WI38 (cell line): Measurements from ENCODE around the gene EME2.

Source experiments
- H3K4me3 ChIP-seq: 2 replicates; pipeline ENCODE4 v1.5.1; 2011; ENCODE audit warnings: low read depth, mild to moderate bottlenecking, control low read depth, low read length
- CTCF ChIP-seq: IDR thresholded peaks from 2 replicates; pipeline ENCODE4 v1.5.1; 2012; ENCODE audit warnings: low read depth, mild to moderate bottlenecking, control low read depth, low read length

EME2 gene

DNA sequence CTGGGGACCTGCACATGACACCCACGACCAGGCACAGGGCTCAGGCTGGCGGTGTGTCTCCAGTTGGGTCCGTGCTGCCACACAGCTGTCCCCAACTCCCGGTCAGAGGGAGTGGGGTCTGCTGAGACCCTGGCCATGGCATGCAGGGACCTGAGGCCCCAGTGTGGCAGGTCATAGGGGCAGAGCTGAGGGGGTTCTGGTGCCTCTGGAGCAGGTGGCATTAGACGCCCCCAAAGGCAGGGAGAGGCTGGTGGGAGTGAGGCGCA lies 14.4 kb downstream of the EME2 start:
- no peak overlapping the region for H3K4me3 ChIP-seq
- TF ChIP-seq CTCF, result no peak

- H3K4me3 ChIP-seq, result no peak overlapping the region
- TF ChIP-seq CTCF, result no peak
These were observed 14.9 kb downstream of the EME2 start for GRCh38 chr16:1787322-1788094.

DNA sequence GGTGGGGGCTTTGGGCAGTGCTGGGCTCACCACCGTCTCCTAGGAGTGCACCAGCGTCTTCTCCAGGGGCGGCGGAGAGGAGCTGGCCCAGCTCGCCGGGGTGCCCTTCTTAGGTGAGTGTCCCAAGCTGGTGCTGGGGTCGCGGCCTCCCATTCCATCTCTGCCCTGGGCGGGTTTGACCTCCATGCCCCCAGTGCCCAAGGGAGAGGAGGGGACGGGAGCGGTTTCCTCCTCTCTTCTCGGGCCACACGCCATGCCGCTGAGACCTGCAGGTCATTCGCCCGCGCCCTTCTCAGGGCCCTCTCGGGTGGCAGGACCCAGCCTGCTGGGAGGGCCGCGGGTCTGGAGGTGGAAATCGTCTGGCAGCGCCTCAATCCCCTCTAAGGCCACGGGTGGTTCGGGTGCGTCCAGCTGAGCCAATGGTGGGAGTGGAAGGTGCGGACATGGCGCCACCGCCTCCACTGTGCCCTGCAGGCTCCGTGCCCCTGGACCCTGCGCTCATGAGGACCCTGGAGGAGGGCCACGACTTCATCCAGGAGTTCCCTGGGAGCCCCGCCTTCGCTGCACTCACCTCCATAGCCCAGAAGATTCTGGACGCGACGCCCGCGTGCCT lies 15.6 kb downstream of the EME2 start:
- TF ChIP-seq CTCF, result no peak
- H3K4me3 ChIP-seq, result no peak overlapping the region

DNA sequence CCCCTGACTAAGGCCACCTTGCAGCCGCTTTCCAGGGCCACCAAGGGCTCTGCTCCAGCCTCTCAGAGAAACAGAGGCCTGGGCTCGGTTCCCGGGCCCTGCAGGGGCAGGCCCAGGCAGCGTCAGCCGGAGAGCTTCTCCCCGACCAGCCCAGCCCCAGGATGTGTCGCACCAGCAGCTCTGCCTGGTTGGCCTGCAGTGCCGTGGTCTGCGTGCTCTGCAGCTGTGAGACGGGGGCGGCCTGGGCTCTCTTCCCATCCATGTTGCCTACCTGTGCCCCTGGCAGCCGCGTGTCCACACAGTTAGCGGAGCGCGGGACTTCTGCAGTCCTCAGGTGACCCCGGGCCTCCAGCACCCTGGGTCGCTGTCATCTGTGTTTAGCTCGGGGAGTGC lies 16.1 kb downstream of the EME2 start:
- TF ChIP-seq CTCF, result no peak
- H3K4me3 ChIP-seq, result no peak overlapping the region

GRCh38 chr16:1789643-1790045 lies 17.0 kb downstream of the EME2 start:
- H3K4me3 ChIP-seq, result no peak overlapping the region
- TF ChIP-seq CTCF, result no peak

DNA sequence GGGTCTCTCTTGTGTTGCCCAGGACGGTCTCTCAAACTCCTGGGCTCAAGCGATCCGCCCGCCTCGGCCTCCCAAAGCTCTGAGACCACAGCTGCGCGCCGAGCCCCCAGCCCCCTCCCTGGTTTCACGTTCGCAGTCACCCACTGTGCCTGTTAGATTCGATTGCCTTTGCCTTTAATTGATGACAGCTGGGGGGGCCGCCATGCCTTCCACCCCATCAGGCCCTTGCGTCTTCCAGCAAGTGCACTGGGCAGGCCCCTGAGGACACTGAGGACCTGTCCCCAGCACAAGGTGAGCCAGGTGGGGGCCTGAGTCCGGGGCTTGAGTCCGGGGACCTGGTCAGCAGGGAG lies 17.6 kb downstream of the EME2 start:
- no peak for TF ChIP-seq CTCF
- H3K4me3 ChIP-seq, result no peak overlapping the region

DNA sequence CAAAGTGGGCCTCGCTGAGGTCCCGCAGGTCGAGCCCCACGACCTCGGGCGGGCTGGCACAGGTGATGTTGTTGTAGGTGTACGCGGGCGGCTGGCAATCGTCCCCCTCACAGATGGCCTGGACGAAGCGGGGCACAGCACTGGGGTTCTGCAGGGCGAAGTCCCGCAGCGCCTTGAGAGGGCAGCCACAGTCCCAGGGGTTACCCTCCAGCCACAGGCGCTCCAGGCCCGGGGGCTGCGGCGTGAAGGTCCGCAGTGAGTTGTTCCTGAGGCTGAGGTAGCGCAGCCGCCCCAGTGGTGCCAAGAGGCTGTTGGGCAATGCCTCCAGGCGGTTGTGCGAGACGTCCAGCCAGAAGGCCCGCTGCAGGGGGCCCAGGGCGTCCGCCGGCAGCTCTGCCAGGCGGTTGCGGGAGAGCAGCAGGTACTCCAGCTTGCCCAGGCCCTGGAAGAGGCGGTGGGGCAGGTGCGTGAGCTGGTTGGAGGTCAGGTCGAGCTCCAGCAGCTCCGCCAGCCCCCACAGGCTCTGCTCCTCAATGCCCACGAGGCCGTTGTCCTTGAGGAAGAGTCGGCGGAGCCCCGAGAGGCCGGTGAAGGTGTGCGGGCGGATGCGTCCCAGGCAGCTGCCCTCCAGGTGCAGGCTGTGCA lies 18.1 kb downstream of the EME2 start:
- no peak for TF ChIP-seq CTCF
- no peak overlapping the region for H3K4me3 ChIP-seq
